H9 (cell line): Measurements from ENCODE around the gene ITGB3. TPM values are rescaled to one million over a fixed set of nuclear protein-coding genes. Genes with fewer than 3 reads are reported as not detected.

Experiments
- DNase-seq: peaks from one replicate; pipeline ENCODE4 v3.0.0-alpha.2; 2017
- H2AFZ ChIP-seq: one replicate; pipeline ENCODE4 v1.6.1; 2013; ENCODE audit warnings: mild to moderate bottlenecking, low read length, control low read depth, moderate library complexity
- H2AK5ac ChIP-seq: 2 replicates; pipeline ENCODE4 v1.6.1; 2013; ENCODE audit warnings: low read length, control low read depth, mixed read lengths; ENCODE audit not compliant: insufficient read length
- H2BK120ac ChIP-seq: one replicate; pipeline ENCODE4 v1.6.1; 2013; ENCODE audit warnings: low read depth, mild to moderate bottlenecking, low read length, control low read depth, inconsistent platforms; ENCODE audit not compliant: poor library complexity, severe bottlenecking
- H2BK12ac ChIP-seq: 2 replicates; pipeline ENCODE4 v1.6.1; 2013; ENCODE audit warnings: low read length, control low read depth, mixed read lengths, low read depth; ENCODE audit not compliant: insufficient read length
- H2BK15ac ChIP-seq: 2 replicates; pipeline ENCODE4 v1.6.1; 2013; ENCODE audit warnings: low read depth, low read length, control low read depth
- H2BK20ac ChIP-seq: one replicate; pipeline ENCODE4 v1.6.1; 2013; ENCODE audit warnings: low read depth, mild to moderate bottlenecking, low read length, control low read depth, inconsistent platforms; ENCODE audit not compliant: poor library complexity, severe bottlenecking
- H2BK5ac ChIP-seq: 2 replicates; pipeline ENCODE4 v1.6.1; 2013; ENCODE audit warnings: low read length, control low read depth, mixed read lengths; ENCODE audit not compliant: insufficient read length
- H3K14ac ChIP-seq: 2 replicates; pipeline ENCODE4 v1.6.1; 2013; ENCODE audit warnings: low read length, control low read depth; ENCODE audit not compliant: insufficient read depth
- H3K18ac ChIP-seq: 2 replicates; pipeline ENCODE4 v1.6.1; 2013; ENCODE audit warnings: low read depth, mild to moderate bottlenecking, mixed read lengths, low read length, control low read depth; ENCODE audit not compliant: insufficient read length
- H3K23ac ChIP-seq: 2 replicates; pipeline ENCODE4 v1.6.1; 2013; ENCODE audit warnings: low read length, control low read depth, mixed read lengths, low read depth; ENCODE audit not compliant: insufficient read length
- H3K23me2 ChIP-seq: 2 replicates; pipeline ENCODE4 v1.6.1; 2013; ENCODE audit warnings: low read depth, mild to moderate bottlenecking, mixed read lengths, low read length, control low read depth; ENCODE audit not compliant: insufficient read length, poor library complexity, severe bottlenecking
- H3K27ac ChIP-seq: 2 replicates; pipeline ENCODE4 v1.5.1; 2013; ENCODE audit warnings: low read length, control low read depth, mixed read lengths, low read depth; ENCODE audit not compliant: insufficient read length
- H3K27me3 ChIP-seq: 2 replicates; pipeline ENCODE4 v1.6.1; 2013; ENCODE audit warnings: low read length, control low read depth, inconsistent platforms; ENCODE audit not compliant: insufficient read depth
- H3K4ac ChIP-seq: 2 replicates; pipeline ENCODE4 v1.6.1; 2013; ENCODE audit warnings: low read depth, mild to moderate bottlenecking, control low read depth, inconsistent platforms, low read length, moderate library complexity
- H3K4me1 ChIP-seq: 2 replicates; pipeline ENCODE4 v1.6.1; 2013; ENCODE audit warnings: low read length, control low read depth, inconsistent platforms; ENCODE audit not compliant: insufficient read depth
- H3K4me2 ChIP-seq: 2 replicates; pipeline ENCODE4 v1.6.1; 2013; ENCODE audit warnings: low read length, control low read depth, mixed read lengths; ENCODE audit not compliant: insufficient read length, insufficient read depth
- H3K56ac ChIP-seq: 2 replicates; pipeline ENCODE4 v1.6.1; 2013; ENCODE audit warnings: low read depth, mild to moderate bottlenecking, mixed read lengths, low read length, control low read depth; ENCODE audit not compliant: insufficient read length
- H3K79me1 ChIP-seq: 2 replicates; pipeline ENCODE4 v1.6.1; 2013; ENCODE audit warnings: low read depth, mild to moderate bottlenecking, moderate library complexity, low read length, control low read depth, inconsistent platforms; ENCODE audit not compliant: insufficient read depth, poor library complexity, severe bottlenecking
- H3K79me2 ChIP-seq: 2 replicates; pipeline ENCODE4 v1.6.1; 2013; ENCODE audit warnings: low read length, control low read depth, inconsistent platforms; ENCODE audit not compliant: insufficient read depth
- H3K9ac ChIP-seq: 2 replicates; pipeline ENCODE4 v1.6.1; 2013; ENCODE audit warnings: low read length, control low read depth, mixed read lengths; ENCODE audit not compliant: insufficient read length; ENCODE audit errors: extremely low read depth
- H3K9me3 ChIP-seq: one replicate; pipeline ENCODE4 v1.6.1; 2013; ENCODE audit warnings: low read depth, low read length, inconsistent platforms; ENCODE audit not compliant: control insufficient read depth
- H3T11ph ChIP-seq: one replicate; pipeline ENCODE4 v1.6.1; 2013; ENCODE audit warnings: mild to moderate bottlenecking, low read length, control low read depth, inconsistent platforms
- H4K20me1 ChIP-seq: one replicate; pipeline ENCODE4 v1.6.1; 2013; ENCODE audit not compliant: control insufficient read depth, insufficient read length, insufficient read depth
- H4K5ac ChIP-seq: 2 replicates; pipeline ENCODE4 v1.6.1; 2013; ENCODE audit warnings: low read depth, mild to moderate bottlenecking, mixed read lengths, low read length, control low read depth; ENCODE audit not compliant: insufficient read length
- H4K8ac ChIP-seq: replicated peaks from 2 replicates; pipeline ENCODE4 v1.6.1; 2013; ENCODE audit warnings: low read length, control low read depth, mixed read lengths, low read depth; ENCODE audit not compliant: insufficient read length
- H4K91ac ChIP-seq: 2 replicates; pipeline ENCODE4 v1.6.1; 2013; ENCODE audit warnings: low read depth, mild to moderate bottlenecking, moderate library complexity, mixed read lengths, low read length, control low read depth; ENCODE audit not compliant: insufficient read length
- H3K27ac Mint-ChIP-seq, 3 experiments: 2 replicates in 2 of 3; 3 replicates in 1 of 3; pipeline ENCODE4 v1.8.0; 2020 to 2021; ENCODE audit warnings: mixed read lengths in 3 of 3, mild to moderate bottlenecking in 1 of 3, moderate library complexity in 1 of 3
- H3K27me3 Mint-ChIP-seq: 2 replicates; pipeline ENCODE4 v1.8.0; 2021; ENCODE audit warnings: low read depth, mild to moderate bottlenecking, moderate library complexity, mixed read lengths
- H3K36me3 Mint-ChIP-seq, 3 experiments: 2 replicates in 2 of 3; 3 replicates in 1 of 3; pipeline ENCODE4 v1.8.0; 2020 to 2021; ENCODE audit warnings: low read depth in 3 of 3, mixed read lengths in 3 of 3; ENCODE audit not compliant: insufficient read depth in 1 of 3
- H3K4me1 Mint-ChIP-seq, 2 experiments: 2 replicates each; pipeline ENCODE4 v1.8.0; 2020; ENCODE audit warnings: mixed read lengths in 2 of 2
- H3K4me3 Mint-ChIP-seq, 2 experiments: 2 replicates in 1 of 2; 3 replicates in 1 of 2; pipeline ENCODE4 v1.8.0; 2020 to 2021; ENCODE audit warnings: mild to moderate bottlenecking in 2 of 2, mixed read lengths in 2 of 2, moderate library complexity in 1 of 2
- H3K9me3 Mint-ChIP-seq, 2 experiments: 2 replicates in 1 of 2; 3 replicates in 1 of 2; pipeline ENCODE4 v1.8.0; 2020; ENCODE audit warnings: mild to moderate bottlenecking in 2 of 2, mixed read lengths in 2 of 2, moderate library complexity in 1 of 2
- CTCF ChIP-seq: fragments of 200-600 bp; sonication (generic); conservative IDR thresholded peaks from 3 replicates; pipeline ENCODE4 v1.8.0; 2021; ENCODE audit warnings: antibody characterized with exemption, mild to moderate bottlenecking
- WGBS: extraction: QIAGEN DNeasy Blood & Tissue Kit; methylation state at CpG from one replicate; pipeline ENCODE4 v1.1.7; 2013; ENCODE audit warnings: missing lambda C conversion rate, low lambda C conversion rate, mixed read lengths; ENCODE audit not compliant: insufficient read length; ENCODE audit errors: extremely low coverage; 5-methylcytosine and 5-hydroxymethylcytosine counted together
- total RNA-seq: library from RNA; stranded (reverse); gene quantifications from 2 replicates; pipeline ENCODE4 v1.2.1, GENCODE V29; 2021

The ITGB3 gene
- total RNA-seq, 1 experiment from 2014 or later = not detected

DNA sequence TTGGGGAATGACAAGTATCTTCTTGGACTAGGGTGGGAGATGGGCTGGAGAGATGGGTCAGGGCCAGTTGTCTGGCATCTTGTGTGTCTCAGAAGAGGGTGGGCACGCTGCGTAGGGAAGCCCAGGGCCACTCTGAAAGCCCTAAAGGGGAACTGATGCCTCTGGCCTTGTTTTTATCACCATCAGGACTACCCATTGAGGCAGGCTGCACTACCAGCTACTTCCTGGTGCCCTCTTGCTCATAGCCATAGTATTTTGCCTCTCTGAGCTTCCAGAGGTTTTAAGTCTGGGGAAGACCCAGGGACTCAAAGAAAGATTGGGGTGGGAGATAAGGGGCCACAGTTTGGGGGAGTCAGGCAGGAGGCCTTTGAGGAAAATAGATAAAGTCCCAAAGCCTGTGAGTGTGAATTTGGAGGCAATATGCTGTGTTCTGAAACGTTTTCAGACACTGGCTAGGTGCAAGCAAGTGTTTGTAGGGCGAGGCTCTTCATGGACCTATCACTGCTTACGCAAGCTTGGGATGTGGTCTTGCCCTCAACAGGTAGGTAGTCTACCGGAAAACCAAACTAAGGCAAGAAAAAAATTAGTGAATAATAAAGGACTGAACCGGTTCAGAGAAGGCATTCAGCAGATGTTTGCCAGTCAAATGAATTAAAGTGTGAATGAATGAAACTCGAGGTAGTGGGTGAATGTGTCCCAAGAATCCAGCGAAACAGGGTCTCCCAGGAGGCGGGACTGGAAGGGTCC is 688 bp upstream of the ITGB3 start:
- no peaks in the 10 kb centered on the region for H3K9me3 ChIP-seq
- H3K9ac ChIP-seq = no peak overlapping the region
- peaks cover 55% of the 10 kb centered on the region for H3K27me3 Mint-ChIP-seq
- no peak overlapping the region for H2BK15ac ChIP-seq
- H3K4me3 Mint-ChIP-seq = peak overlapping the region; percentile 49 to 75
- H3K27me3 ChIP-seq = peaks cover 17% of the 10 kb centered on the region; the same call in 1 of the 2 replicates
- peaks cover 10% of the 10 kb centered on the region for H3K23me2 ChIP-seq
- no peak overlapping the region for H3K4ac ChIP-seq
- H3K36me3 Mint-ChIP-seq = peaks cover 0 to 2% (median 0%) of the 10 kb centered on the region in 3 experiments; a peak in 2 of 7 replicates
- WGBS = no CpG with 5 or more reads among the region's 10 CpGs
- TF ChIP-seq CTCF = no peak
- H4K91ac ChIP-seq = no peak overlapping the region
- H2BK20ac ChIP-seq = no peak overlapping the region
- peaks cover 41 to 45% of the 10 kb centered on the region in 2 experiments for H3K4me1 Mint-ChIP-seq
- DNase-seq = no peak
- H3T11ph ChIP-seq = no peak overlapping the region
- peaks cover 0 to 10% of the 10 kb centered on the region in 2 experiments; a peak in 3 of 5 replicates for H3K9me3 Mint-ChIP-seq
- H3K4me2 ChIP-seq = peak overlapping the region; percentile 68
- no peaks in the 10 kb centered on the region for H3K79me1 ChIP-seq
- H3K56ac ChIP-seq = no peak overlapping the region
- H2BK12ac ChIP-seq = no peak overlapping the region
- no peaks in the 10 kb centered on the region for H4K20me1 ChIP-seq
- H2BK120ac ChIP-seq = no peak overlapping the region
- H3K27ac ChIP-seq = no peak overlapping the region
- H3K23ac ChIP-seq = no peak overlapping the region
- no peaks in the 10 kb centered on the region for H3K79me2 ChIP-seq
- no peak overlapping the region for H3K27ac Mint-ChIP-seq
- no peak overlapping the region for H4K5ac ChIP-seq
- no peak overlapping the region for H2AFZ ChIP-seq
- H4K8ac ChIP-seq = no peak overlapping the region
- H2AK5ac ChIP-seq = no peak overlapping the region
- H3K4me1 ChIP-seq = peaks cover 6% of the 10 kb centered on the region; the same call in 1 of the 2 replicates
- H3K14ac ChIP-seq = no peak overlapping the region
- H3K18ac ChIP-seq = no peak overlapping the region
- no peak overlapping the region for H2BK5ac ChIP-seq
